ENCODE measurements around the gene FAM9C.

FAM9C gene

DNA sequence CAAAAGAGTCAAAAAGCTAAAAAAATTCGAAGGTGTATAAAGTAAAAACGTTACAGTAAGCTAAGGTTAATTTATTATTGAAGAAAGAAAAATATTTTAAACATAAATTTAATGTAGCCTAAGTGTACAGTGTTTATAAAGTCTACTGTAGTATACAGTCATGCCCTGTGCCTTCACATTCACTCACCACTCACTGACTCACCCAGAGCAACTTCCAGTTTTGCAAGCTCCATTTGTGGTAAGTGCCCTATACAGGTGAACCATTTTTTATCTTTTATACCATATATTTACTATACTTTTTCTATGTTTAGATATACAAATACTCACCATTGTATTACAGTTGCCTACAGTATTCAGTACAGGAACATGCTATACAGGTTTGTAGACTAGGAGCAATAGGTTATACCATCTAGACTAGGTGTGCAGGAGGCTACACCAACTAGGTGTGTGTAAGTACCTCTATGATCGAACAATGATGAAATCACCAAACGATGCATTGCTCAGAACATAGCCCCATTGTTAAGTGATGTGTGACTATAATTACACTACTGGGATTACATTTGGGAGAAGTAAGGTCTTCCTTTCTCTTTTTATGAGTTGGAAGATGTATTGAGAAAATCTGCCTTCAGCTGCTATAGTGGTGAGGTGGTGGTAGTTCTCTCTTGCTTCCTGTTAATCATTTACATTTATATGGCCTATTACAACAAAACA is 42.3 kb downstream of the FAM9C start:
- TF ChIP-seq, protein P1, sequence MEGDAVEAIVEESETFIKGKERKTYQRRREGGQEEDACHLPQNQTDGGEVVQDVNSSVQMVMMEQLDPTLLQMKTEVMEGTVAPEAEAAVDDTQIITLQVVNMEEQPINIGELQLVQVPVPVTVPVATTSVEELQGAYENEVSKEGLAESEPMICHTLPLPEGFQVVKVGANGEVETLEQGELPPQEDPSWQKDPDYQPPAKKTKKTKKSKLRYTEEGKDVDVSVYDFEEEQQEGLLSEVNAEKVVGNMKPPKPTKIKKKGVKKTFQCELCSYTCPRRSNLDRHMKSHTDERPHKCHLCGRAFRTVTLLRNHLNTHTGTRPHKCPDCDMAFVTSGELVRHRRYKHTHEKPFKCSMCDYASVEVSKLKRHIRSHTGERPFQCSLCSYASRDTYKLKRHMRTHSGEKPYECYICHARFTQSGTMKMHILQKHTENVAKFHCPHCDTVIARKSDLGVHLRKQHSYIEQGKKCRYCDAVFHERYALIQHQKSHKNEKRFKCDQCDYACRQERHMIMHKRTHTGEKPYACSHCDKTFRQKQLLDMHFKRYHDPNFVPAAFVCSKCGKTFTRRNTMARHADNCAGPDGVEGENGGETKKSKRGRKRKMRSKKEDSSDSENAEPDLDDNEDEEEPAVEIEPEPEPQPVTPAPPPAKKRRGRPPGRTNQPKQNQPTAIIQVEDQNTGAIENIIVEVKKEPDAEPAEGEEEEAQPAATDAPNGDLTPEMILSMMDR (conservative IDR thresholded peaks at IDR 0.05; ENCODE audit: low read depth, low read length), result no peak
- no peak overlapping the region for H3K4me3 ChIP-seq (ENCODE audit: low read length)
- DNase-seq (ENCODE audit: low read depth), result no peak

DNA sequence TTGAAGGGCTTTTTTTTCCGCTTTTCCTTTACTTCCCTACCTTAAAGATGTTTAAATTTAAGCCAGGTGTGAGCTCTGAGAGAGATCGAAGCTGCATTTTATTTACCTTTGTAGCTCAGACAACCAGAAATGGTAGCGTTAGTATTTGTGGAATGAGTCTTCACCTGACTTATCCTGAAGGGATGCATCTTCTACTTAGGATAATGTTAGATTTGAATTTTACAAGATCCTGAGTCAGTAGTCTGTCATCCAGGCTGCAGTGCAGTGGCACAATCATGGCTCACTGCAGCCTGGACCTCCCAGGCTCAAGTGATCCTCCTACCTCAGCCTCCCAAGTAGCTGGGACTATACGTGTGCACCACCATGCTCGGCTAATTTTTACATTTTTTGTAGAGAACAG is 43.3 kb downstream of the FAM9C start:
- no peak for DNase-seq (ENCODE audit: low read depth)
- TF ChIP-seq, protein P1 (conservative IDR thresholded peaks at IDR 0.05; ENCODE audit: low read depth, low read length), result no peak

DNA sequence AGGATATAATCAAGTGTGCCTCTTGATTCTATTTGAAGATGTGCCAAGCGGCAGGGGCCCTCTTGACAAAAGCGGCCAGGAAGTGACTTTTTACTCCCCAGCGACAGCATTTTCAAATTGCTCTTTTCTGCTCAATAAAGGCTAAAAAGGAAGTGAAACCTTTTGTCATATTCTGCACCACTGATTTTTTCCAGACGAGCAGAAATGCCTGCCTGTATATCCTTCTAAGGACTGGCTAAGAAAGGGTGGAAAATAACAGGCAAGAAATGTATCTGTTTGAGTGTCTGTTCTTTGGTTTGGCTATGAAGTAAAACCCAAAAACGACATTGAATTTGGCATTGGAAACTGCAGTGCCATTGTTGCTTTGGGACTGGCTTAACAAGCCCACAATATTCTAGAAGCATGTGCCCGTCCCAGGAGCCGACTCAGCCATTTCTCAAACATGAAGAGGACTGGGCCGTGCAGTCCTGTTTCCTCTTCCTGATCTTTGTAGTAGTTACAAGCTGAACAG is 44.1 kb downstream of the FAM9C start:
- TF ChIP-seq, protein P1 (conservative IDR thresholded peaks at IDR 0.05; ENCODE audit: low read depth, low read length), result no peak
- DNase-seq (ENCODE audit: low read depth), result no peak

More for the DNA sequence above, 43.3 kb downstream of the FAM9C start:
- no peak overlapping the region for H3K4me3 ChIP-seq (ENCODE audit: low read length)

DNA sequence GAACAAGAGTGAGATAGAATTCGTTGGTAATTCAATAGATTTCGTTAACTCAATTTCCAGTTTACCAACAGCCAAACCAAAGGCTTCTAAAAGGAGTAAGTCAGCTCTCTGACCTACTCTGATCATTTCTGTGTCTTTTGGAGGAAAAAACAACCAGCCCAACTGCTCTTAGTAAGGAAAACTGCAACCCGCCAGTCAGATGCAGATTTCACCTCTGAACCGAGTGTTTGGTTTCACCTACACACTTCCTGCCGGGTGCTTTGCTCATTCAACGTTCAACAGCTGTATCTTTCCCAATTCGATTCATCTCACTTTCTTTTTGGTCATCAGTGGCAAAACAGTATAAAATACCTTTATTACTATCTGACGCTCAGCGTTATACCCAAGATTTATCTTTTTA is 45.0 kb downstream of the FAM9C start:
- no peak overlapping the region for H3K4me3 ChIP-seq (ENCODE audit: low read length)
- TF ChIP-seq, protein P1 (conservative IDR thresholded peaks at IDR 0.05; ENCODE audit: low read depth, low read length), result no peak
- no peak for DNase-seq (ENCODE audit: low read depth)

More for the DNA sequence above, 44.1 kb downstream of the FAM9C start:
- no peak overlapping the region for H3K4me3 ChIP-seq (ENCODE audit: low read length)

DNA sequence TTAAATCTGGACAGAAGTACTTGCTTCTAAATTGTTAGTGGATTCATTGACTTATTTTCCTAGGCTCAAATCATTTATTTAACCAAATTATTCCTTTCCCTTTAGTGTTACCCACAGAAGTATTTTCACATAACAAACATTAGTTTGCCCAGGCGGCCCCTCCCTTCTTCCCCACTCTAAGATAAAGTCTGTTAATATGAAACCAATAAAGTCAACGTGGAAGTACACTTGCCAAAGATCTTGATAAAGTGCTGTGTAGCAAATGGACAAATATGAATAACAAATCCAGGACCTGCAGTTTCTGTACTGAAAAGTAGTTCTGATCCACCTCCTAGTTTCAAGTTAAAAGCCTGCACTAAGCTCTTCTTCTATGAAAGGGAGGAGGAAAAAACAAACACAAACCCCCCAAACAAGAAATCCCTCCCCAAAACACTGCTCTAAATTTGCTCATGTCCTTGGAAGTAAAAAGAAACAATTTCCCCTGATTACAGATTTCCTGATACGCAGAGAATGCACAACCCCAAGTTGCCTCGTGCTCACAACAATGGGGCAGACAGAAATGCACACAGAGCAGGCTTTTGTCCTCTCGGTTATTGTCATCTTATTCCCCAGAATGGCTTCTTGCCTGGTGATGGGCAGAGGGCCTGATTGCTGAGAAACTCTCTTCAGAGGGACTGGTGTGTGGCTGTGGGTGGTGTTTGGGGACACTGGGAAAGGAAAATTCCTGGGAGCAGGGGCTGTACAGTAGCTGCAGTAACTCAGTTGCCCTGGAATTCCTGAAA is 46.3 kb downstream of the FAM9C start:
- H3K4me3 ChIP-seq (ENCODE audit: low read length), result no peak overlapping the region
- TF ChIP-seq, protein P1 (conservative IDR thresholded peaks at IDR 0.05; ENCODE audit: low read depth, low read length), result no peak
- no peak for DNase-seq (ENCODE audit: low read depth)

DNA sequence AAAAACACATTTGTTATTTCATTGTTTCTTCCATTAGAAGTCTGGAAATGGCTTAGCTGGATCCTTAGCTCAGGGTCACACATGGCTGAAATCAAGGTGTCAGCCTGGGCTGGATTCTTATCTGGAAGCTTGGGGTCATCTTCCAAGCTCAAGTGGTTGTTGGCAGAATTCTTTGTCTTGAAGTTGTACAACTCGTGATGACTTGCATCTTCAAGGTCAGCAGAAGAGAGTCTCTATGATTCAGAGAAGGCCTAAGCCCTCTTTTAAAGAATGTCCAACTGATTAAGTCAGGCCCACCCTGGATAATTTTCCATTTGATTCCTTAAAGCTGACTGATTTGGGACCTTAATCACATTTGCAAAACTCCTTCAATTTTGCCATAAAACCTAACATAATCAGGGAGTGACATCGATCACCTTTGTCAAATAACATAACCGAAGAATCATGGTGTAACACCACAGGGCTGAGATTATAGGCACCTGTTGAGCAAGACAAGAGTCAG is 47.4 kb downstream of the FAM9C start:
- DNase-seq (ENCODE audit: low read depth), result no peak
- no peak overlapping the region for H3K4me3 ChIP-seq (ENCODE audit: low read length)
- TF ChIP-seq, protein P1 (conservative IDR thresholded peaks at IDR 0.05; ENCODE audit: low read depth, low read length), result no peak

Data from retinal pigment epithelial cell (primary cell).